ENCODE measurements around the gene CETP. TPM values are rescaled to one million over a fixed set of nuclear protein-coding genes. Genes with fewer than 3 reads are reported as not detected.

Gene CETP
- total and polyA plus RNA-seq, 2 of the 13 experiments (the other 11 are each of a cell fraction or from before 2014, with no cell fraction given), result 0.31 to 9.8 TPM

GRCh38 chr16:56944954-56945839 lies 16.6 kb upstream of the CETP start (continued):
- TF ChIP-seq FOXO4 (CRISPR knock-in tag; conservative IDR thresholded peaks at IDR 0.05) (0 out of 2 replicates have a peak, but pooled peaks have one; percentile 72), PTBP1 (IDR thresholded peaks at IDR 0.05; ENCODE audit: low read depth, low read length, poor library complexity, severe bottlenecking) (no peak), ZUFSP (CRISPR knock-in tag; IDR thresholded peaks at IDR 0.05; ENCODE audit: borderline replicate concordance) (no peak), POLR2A (IDR thresholded peaks at IDR 0.05; ENCODE audit: insufficient read depth in 1 of 2, low read depth in 2 of 2, low read length in 2 of 2) (peak; percentile 39 to 50; a peak in 3 of 4 replicates), TERF1 (CRISPR knock-in tag; IDR thresholded peaks at IDR 0.05) (no peak), ZNF414 (CRISPR knock-in tag; IDR thresholded peaks at IDR 0.05) (no peak), MATR3 (CRISPR knock-in tag; IDR thresholded peaks at IDR 0.05) (no peak), ZNF543 (CRISPR knock-in tag; IDR thresholded peaks at IDR 0.05) (no peak), FUBP1 (CRISPR knock-in tag; IDR thresholded peaks at IDR 0.05; ENCODE audit: borderline replicate concordance) (no peak), SNAPC5 (CRISPR knock-in tag; IDR thresholded peaks at IDR 0.05; ENCODE audit: borderline replicate concordance) (no peak), ZBTB42 (CRISPR knock-in tag; IDR thresholded peaks at IDR 0.05) (no peak), SOX6 (IDR thresholded peaks at IDR 0.05) (no peak), SOX6 (CRISPR knock-in tag; IDR thresholded peaks at IDR 0.05) (no peak), GRHL1 (CRISPR knock-in tag; conservative IDR thresholded peaks at IDR 0.05) (no peak), ATF6 (CRISPR knock-in tag; conservative IDR thresholded peaks at IDR 0.05) (no peak)
